Neutrophil (primary cell): ENCODE measurements around the gene CCDC40.

ENCODE experiments used
- H3K27ac ChIP-seq: fragments of 200-600 bp; sonication (generic); 2 replicates; pipeline ENCODE4 v1.5.1; 2016; ENCODE audit warnings: mild to moderate bottlenecking, moderate library complexity
- H3K27me3 ChIP-seq: fragments of 200-600 bp; sonication (generic); 2 replicates; pipeline ENCODE4 v1.6.0; 2016; ENCODE audit warnings: mild to moderate bottlenecking
- H3K36me3 ChIP-seq: fragments of 200-600 bp; sonication (generic); 2 replicates; pipeline ENCODE4 v1.5.1; 2017
- H3K4me1 ChIP-seq, 2 experiments: fragments of 200-600 bp in 1 of 2; sonication (generic) in 1 of 2; 1 replicate in 1 of 2; 2 replicates in 1 of 2; pipeline versions ENCODE4 v1.5.1 to v1.6.1; 2013 to 2016; ENCODE audit warnings: low read depth in 1 of 2, low read length in 1 of 2, mild to moderate bottlenecking in 1 of 2, moderate library complexity in 1 of 2; ENCODE audit not compliant: control insufficient read depth in 1 of 2, insufficient read depth in 1 of 2
- H3K4me3 ChIP-seq, 2 experiments: fragments of 200-600 bp in 1 of 2; sonication (generic) in 1 of 2; 1 replicate in 1 of 2; 2 replicates in 1 of 2; pipeline ENCODE4 v1.5.1; 2013 to 2016; ENCODE audit warnings: low read depth in 1 of 2, low read length in 1 of 2, mild to moderate bottlenecking in 1 of 2, moderate library complexity in 1 of 2
- H3K9me3 ChIP-seq: fragments of 200-600 bp; sonication (generic); 2 replicates; pipeline ENCODE4 v1.5.1; 2016
- TF ChIP-seq, protein P1 (sequence below): fragments of 200-600 bp; sonication (generic); IDR thresholded peaks from 2 replicates; pipeline ENCODE4 v1.5.1; 2016; ENCODE audit warnings: antibody characterized with exemption

Gene CCDC40

DNA sequence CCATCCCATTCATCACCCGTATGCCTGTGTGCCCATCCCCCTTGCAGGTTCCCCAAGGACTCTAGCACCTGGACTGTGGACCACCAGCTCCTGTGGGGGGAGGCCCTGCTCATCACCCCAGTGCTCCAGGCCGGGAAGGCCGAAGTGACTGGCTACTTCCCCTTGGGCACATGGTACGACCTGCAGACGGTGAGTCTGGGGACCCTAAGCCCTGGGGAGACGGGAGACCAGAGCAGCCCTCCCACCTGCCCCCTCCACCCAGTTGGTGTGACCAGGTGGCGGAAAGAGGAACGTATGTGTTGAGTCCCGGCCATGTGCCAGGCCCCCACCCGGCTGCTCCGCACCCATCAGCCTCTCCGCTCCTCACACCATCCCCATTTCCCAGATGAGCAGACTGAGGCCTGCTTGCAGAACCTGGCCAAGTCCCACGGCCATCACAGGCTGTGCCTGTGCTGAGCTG is 80.5 kb downstream of the CCDC40 start:
- H3K4me1 ChIP-seq: no peaks in the 10 kb centered on the region
- H3K27me3 ChIP-seq: no peaks in the 10 kb centered on the region
- TF ChIP-seq, protein P1, sequence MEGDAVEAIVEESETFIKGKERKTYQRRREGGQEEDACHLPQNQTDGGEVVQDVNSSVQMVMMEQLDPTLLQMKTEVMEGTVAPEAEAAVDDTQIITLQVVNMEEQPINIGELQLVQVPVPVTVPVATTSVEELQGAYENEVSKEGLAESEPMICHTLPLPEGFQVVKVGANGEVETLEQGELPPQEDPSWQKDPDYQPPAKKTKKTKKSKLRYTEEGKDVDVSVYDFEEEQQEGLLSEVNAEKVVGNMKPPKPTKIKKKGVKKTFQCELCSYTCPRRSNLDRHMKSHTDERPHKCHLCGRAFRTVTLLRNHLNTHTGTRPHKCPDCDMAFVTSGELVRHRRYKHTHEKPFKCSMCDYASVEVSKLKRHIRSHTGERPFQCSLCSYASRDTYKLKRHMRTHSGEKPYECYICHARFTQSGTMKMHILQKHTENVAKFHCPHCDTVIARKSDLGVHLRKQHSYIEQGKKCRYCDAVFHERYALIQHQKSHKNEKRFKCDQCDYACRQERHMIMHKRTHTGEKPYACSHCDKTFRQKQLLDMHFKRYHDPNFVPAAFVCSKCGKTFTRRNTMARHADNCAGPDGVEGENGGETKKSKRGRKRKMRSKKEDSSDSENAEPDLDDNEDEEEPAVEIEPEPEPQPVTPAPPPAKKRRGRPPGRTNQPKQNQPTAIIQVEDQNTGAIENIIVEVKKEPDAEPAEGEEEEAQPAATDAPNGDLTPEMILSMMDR: no peak
- no peak overlapping the region for H3K27ac ChIP-seq
- H3K4me3 ChIP-seq: no peak overlapping the region
- peaks cover 14% of the 10 kb centered on the region for H3K36me3 ChIP-seq
- no peaks in the 10 kb centered on the region for H3K9me3 ChIP-seq

DNA sequence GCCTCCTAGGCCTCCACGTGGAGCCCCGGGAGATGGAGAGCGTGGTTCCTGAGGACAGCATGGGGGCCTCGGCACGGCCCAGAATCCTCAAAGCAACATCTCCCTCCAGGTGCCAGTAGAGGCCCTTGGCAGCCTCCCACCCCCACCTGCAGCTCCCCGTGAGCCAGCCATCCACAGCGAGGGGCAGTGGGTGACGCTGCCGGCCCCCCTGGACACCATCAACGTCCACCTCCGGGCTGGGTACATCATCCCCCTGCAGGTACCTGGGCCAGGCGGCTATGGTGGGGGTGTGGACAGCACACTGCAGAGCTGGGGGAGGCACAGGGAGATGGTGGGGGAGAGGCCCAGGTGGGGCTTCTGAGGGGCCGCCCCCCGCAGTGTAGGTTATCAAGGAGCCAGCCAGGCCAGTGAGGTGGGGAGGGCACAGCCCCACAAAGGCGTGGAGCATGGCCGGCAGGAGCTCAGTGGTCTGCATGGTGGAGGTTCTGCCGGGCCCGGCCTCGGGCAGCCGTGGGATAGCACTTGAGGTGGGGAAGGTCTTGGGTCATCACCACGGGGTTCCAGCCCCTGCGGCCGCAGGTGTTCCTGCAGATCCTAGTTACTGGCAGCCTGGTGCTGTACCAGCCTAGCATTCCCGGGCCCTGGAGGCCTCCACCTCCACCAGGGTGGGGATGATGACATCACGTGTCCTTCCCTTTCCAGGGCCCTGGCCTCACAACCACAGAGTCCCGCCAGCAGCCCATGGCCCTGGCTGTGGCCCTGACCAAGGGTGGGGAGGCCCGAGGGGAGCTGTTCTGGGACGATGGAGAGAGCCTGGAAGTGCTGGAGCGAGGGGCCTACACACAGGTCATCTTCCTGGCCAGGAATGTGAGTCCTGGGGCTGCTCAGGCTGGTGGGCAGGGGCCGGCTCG is 81.3 kb downstream of the CCDC40 start:
- Histone ChIP-seq H3K4me1 (no peaks in the 10 kb centered on the region), H3K4me3 (no peak overlapping the region), H3K36me3 (peaks cover 14% of the 10 kb centered on the region), H3K27ac (no peak overlapping the region), H3K9me3 (no peaks in the 10 kb centered on the region), H3K27me3 (no peaks in the 10 kb centered on the region)
- TF ChIP-seq, protein P1: no peak

DNA sequence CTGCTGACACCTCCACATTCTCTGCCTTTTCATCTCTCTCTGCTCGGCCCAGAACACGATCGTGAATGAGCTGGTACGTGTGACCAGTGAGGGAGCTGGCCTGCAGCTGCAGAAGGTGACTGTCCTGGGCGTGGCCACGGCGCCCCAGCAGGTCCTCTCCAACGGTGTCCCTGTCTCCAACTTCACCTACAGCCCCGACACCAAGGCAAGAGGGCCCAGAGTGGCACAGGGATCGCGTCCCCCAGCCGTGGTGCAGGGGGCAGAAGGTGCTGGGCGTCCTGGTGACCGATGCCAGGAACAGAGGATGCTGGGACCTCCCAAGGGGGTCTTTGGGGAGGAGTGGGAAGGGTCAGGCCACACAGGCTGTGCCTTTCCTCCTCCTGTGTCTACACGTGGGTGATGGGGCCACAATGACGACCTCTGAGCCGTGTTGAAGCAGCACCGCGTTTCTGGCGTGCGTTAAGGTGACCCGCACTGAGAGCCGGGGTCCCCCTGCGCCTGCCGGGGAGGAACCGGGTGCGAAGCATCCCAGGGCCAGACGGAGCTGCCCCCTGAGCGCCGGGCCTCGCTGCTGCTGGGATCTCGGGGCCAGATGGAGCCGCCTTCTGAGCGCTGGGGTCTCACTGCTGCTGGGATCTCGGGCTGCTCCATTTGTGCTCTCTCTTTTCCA is 82.3 kb downstream of the CCDC40 start:
- Histone ChIP-seq H3K36me3 (peaks cover 14% of the 10 kb centered on the region), H3K9me3 (no peaks in the 10 kb centered on the region), H3K27me3 (no peaks in the 10 kb centered on the region), H3K4me1 (no peaks in the 10 kb centered on the region), H3K27ac (no peak overlapping the region), H3K4me3 (no peak overlapping the region)
- TF ChIP-seq, protein P1: no peak

DNA sequence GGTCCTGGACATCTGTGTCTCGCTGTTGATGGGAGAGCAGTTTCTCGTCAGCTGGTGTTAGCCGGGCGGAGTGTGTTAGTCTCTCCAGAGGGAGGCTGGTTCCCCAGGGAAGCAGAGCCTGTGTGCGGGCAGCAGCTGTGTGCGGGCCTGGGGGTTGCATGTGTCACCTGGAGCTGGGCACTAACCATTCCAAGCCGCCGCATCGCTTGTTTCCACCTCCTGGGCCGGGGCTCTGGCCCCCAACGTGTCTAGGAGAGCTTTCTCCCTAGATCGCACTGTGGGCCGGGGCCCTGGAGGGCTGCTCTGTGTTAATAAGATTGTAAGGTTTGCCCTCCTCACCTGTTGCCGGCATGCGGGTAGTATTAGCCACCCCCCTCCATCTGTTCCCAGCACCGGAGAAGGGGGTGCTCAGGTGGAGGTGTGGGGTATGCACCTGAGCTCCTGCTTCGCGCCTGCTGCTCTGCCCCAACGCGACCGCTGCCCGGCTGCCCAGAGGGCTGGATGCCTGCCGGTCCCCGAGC is 82.9 kb downstream of the CCDC40 start:
- TF ChIP-seq, protein P1: no peak
- no peaks in the 10 kb centered on the region for H3K9me3 ChIP-seq
- H3K4me3 ChIP-seq: no peak overlapping the region
- H3K4me1 ChIP-seq: no peaks in the 10 kb centered on the region
- H3K27me3 ChIP-seq: peaks cover 1% of the 10 kb centered on the region
- no peak overlapping the region for H3K27ac ChIP-seq
- H3K36me3 ChIP-seq: peaks cover 14% of the 10 kb centered on the region

DNA sequence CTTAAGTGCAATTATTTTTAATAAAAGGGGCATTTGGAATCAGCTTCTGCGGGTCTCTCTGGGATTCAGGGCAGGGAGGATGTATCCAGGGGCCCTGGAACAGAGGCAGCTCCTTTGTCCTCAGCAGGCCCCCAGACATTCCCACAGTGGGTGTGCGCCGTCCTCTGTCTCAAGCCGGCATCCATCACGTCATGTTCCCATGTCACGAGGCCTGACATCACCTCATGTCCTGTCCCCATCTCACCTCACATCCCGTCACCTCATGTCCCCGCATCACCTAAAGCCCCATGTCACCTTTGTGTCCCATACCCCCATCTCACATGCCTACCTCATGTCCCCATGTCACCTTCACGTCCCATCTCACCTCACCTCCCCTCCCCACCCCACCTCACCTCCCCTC is 83.4 kb downstream of the CCDC40 start:
- Histone ChIP-seq H3K27ac (no peak overlapping the region), H3K36me3 (peaks cover 14% of the 10 kb centered on the region), H3K4me3 (no peak overlapping the region), H3K9me3 (no peaks in the 10 kb centered on the region), H3K27me3 (peaks cover 6% of the 10 kb centered on the region), H3K4me1 (no peaks in the 10 kb centered on the region)
- TF ChIP-seq, protein P1: no peak
